C4-2B (cell line): ENCODE measurements around the gene FLT1.

Source experiments
- ZFX ChIP-seq: fragments of 450-650 bp; IDR thresholded peaks from 2 replicates; pipeline ENCODE4 v1.6.1; 2017
- TF ChIP-seq, protein P1 (sequence below): fragments of 450-650 bp; conservative IDR thresholded peaks from 2 replicates; pipeline ENCODE4 v1.5.1; 2017; ENCODE audit warnings: mild to moderate bottlenecking

DNA sequence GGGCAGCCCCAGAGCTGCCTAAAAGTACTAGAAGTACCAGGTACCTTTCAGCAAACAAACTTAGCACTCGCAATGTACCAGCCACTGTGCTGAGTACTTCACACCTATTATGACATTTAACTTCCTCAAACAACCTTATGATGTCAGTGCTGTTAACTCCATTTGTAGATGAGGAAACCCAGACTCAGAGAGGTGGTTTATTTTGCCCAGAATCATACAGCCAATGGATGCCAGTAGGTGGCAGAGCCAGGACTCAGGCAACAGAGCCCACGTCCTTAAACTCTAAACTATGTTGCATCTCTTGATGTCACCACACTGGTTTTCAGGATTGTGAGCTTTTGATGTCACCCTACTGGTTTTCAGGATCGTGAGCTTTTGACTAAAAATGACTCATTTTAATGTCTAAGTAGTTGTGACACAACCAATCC is 78.9 kb downstream of the FLT1 start:
- TF ChIP-seq, protein P1, sequence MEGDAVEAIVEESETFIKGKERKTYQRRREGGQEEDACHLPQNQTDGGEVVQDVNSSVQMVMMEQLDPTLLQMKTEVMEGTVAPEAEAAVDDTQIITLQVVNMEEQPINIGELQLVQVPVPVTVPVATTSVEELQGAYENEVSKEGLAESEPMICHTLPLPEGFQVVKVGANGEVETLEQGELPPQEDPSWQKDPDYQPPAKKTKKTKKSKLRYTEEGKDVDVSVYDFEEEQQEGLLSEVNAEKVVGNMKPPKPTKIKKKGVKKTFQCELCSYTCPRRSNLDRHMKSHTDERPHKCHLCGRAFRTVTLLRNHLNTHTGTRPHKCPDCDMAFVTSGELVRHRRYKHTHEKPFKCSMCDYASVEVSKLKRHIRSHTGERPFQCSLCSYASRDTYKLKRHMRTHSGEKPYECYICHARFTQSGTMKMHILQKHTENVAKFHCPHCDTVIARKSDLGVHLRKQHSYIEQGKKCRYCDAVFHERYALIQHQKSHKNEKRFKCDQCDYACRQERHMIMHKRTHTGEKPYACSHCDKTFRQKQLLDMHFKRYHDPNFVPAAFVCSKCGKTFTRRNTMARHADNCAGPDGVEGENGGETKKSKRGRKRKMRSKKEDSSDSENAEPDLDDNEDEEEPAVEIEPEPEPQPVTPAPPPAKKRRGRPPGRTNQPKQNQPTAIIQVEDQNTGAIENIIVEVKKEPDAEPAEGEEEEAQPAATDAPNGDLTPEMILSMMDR, result peak; percentile 42
- TF ChIP-seq ZFX, result no peak
